OCI-LY7 (cell line): ENCODE data around the gene KAZN. TPM values are rescaled to one million over a fixed set of nuclear protein-coding genes. Genes with fewer than 3 reads are reported as not detected.

ENCODE experiments used
- BruUV-seq: library from RNA; stranded (reverse); fragments of 400-500 nt; replicated peaks from 2 replicates; lab custom pipeline; 2021; lab: Mats Ljungman, UMichigan
- CTCF ChIA-PET: fragments of 300-600 bp; sonication (Branson Sonifier 250); formaldehyde crosslinking; loops from one replicate; lab custom pipeline; 2022; ENCODE audit warnings: antibody characterized with exemption; ENCODE audit not compliant: unreplicated experiment; lab: Charles Lee
- POLR2A ChIA-PET: fragments of 300-600 bp; sonication (Branson Sonifier 250); formaldehyde crosslinking; loops from one replicate; lab custom pipeline; 2022; ENCODE audit warnings: antibody characterized with exemption; lab: Charles Lee
- DNase-seq: peaks from one replicate; pipeline ENCODE4 v3.0.0-alpha.2; 2015; ENCODE audit warnings: low spot score
- H2AFZ ChIP-seq: fragments of 200-600 bp; sonication (generic), shearing (Covaris generic); 2 replicates; pipeline ENCODE4 v1.6.1; 2014; ENCODE audit warnings: mild to moderate bottlenecking, antibody characterized with exemption, low read length, moderate library complexity
- H3K27ac ChIP-seq: fragments of 200-600 bp; sonication (generic); 2 replicates; pipeline ENCODE4 v1.5.1; 2014; ENCODE audit warnings: mixed run types, low read depth, mild to moderate bottlenecking, moderate library complexity, low read length, inconsistent platforms; ENCODE audit not compliant: poor library complexity, severe bottlenecking
- H3K36me3 ChIP-seq: fragments of 200-600 bp; sonication (generic); 2 replicates; pipeline ENCODE4 v1.6.1; 2014; ENCODE audit warnings: mild to moderate bottlenecking, antibody characterized with exemption, low read length, moderate library complexity, mixed read lengths; ENCODE audit not compliant: insufficient read depth
- H3K4me1 ChIP-seq: fragments of 200-600 bp; sonication (generic); 2 replicates; pipeline ENCODE4 v1.5.1; 2014; ENCODE audit warnings: mild to moderate bottlenecking, low read length; ENCODE audit not compliant: insufficient read depth, poor library complexity, severe bottlenecking
- H3K4me2 ChIP-seq: fragments of 200-600 bp; sonication (generic); 2 replicates; pipeline ENCODE4 v1.6.1; 2014; ENCODE audit warnings: mild to moderate bottlenecking, low read length
- H3K4me3 ChIP-seq: fragments of 200-600 bp; sonication (generic); 2 replicates; pipeline ENCODE4 v1.5.1; 2014; ENCODE audit warnings: mild to moderate bottlenecking, low read depth, low read length; ENCODE audit not compliant: poor library complexity, severe bottlenecking
- H3K79me2 ChIP-seq: fragments of 200-600 bp; sonication (generic); 2 replicates; pipeline ENCODE4 v1.6.1; 2016; ENCODE audit warnings: low read depth, mild to moderate bottlenecking, low read length, moderate library complexity, mixed read lengths; ENCODE audit not compliant: insufficient read depth
- H3K9me2 ChIP-seq: fragments of 200-600 bp; sonication (generic); 2 replicates; pipeline ENCODE4 v1.6.1; 2016; ENCODE audit warnings: mild to moderate bottlenecking, low read length, mixed read lengths; ENCODE audit not compliant: insufficient read depth
- H3K9me3 ChIP-seq: fragments of 200-600 bp; sonication (generic); 2 replicates; pipeline ENCODE4 v1.6.1; 2014; ENCODE audit warnings: mild to moderate bottlenecking, mixed run types, low read length, mixed read lengths
- H4K20me1 ChIP-seq: fragments of 200-600 bp; sonication (generic); 2 replicates; pipeline ENCODE4 v1.6.1; 2014; ENCODE audit warnings: mild to moderate bottlenecking, antibody characterized with exemption, low read length, moderate library complexity, mixed read lengths; ENCODE audit not compliant: insufficient read depth
- CTCF ChIP-seq: fragments of 200-600 bp; sonication (generic); conservative IDR thresholded peaks from 2 replicates; pipeline ENCODE4 v1.5.1; 2014; ENCODE audit warnings: mild to moderate bottlenecking, antibody characterized with exemption, low read length, moderate library complexity, mixed read lengths
- EZH2phosphoT487 ChIP-seq: fragments of 200-600 bp; sonication (generic); IDR thresholded peaks from 2 replicates; pipeline ENCODE4 v1.6.1; 2018; ENCODE audit warnings: low read depth, borderline replicate concordance, mild to moderate bottlenecking, mixed run types, antibody characterized with exemption, low read length, moderate library complexity, mixed read lengths
- intact Hi-C: fragments of 100-400 bp; cut with micrococcal nuclease; formaldehyde crosslinking; loops from one replicate; pipeline ENCODE4 v1.10.0; 2022; ENCODE audit not compliant: unreplicated experiment
- total RNA-seq, 2 experiments: library from RNA; depleted of rRNA in 1 of 2; stranded (reverse); fragments of >200 nt in 1 of 2; shearing (Covaris generic) in 1 of 2; gene quantifications; 2 replicates each; pipeline ENCODE4 v1.2.3, GENCODE V29; 2014 to 2022

Gene KAZN
- total RNA-seq, 2 experiments from 2014 or later = 0.40 to 2.4 TPM

DNA sequence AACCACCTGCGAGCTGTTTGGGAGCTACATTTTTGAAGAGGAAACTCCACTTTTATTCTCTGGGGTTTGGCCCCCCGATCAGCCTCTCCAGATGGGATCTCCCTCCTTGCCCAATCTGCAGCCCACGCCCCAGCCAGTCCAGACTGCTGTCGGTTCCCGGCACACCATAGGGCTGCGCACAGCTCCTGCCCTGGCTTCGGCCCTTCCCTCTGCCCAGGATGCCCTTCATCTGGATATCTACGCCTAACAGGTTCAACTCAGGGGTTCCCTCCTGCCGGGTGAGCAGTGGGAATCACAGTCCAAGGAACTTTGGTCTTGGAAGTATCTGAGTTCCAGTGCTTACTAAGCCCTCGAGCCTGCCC lies 135.3 kb downstream of the KAZN start:
- no peaks in the 10 kb centered on the region for H3K9me3 ChIP-seq
- H2AFZ ChIP-seq = no peak overlapping the region
- no peaks in the 10 kb centered on the region for H3K9me2 ChIP-seq
- TF ChIP-seq EZH2phosphoT487 (no peak), CTCF (no peak)
- peak overlapping the region; percentile 80 for H3K4me2 ChIP-seq
- H3K79me2 ChIP-seq = peaks cover 72% of the 10 kb centered on the region
- no peak for DNase-seq
- peak overlapping the region; percentile 98 for H3K27ac ChIP-seq
- intact Hi-C loops = loop anchor here (2.0 kb wide), 1 partner anchor 129 kb away; no protein-coding TSS in a partner anchor
- no TSS peak for BruUV-seq
- no peaks in the 10 kb centered on the region for H4K20me1 ChIP-seq
- POLR2A ChIA-PET = interaction anchor here (0.9 kb wide), 1 partner anchor 61 kb away, joined by 3 read pairs; no protein-coding TSS in a partner anchor
- peaks cover 32% of the 10 kb centered on the region for H3K36me3 ChIP-seq
- peaks cover 55% of the 10 kb centered on the region for H3K4me1 ChIP-seq
- peak overlapping the region; percentile 93 for H3K4me3 ChIP-seq
- CTCF ChIA-PET = no interaction called here

DNA sequence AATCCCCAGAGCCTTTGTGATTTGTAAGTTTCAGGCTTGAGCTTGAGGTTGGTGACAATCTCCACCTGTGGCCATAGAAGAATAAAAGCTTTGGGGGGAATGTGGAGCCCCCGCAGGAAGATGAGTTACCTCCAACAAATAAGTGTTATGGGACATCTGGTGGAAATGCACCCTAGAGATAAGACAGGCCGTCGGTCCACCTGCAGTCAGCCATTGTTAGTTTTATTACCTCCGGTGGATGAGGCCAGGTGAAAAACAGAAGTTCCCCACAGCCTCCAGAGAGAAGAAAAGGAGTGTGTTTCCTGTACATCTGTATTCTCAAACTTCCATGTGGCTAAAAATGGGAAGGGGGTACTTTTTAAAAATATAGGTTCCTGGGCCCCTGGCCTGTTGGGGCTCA lies 137.4 kb downstream of the KAZN start:
- TF ChIP-seq EZH2phosphoT487 = no peak
- TF ChIP-seq CTCF = peak; percentile 36
- CTCF ChIA-PET = no interaction called here
- peak overlapping the region; percentile 93 for H3K4me3 ChIP-seq
- H3K4me2 ChIP-seq = peak overlapping the region; percentile 80
- peaks cover 55% of the 10 kb centered on the region for H3K79me2 ChIP-seq
- peaks cover 14% of the 10 kb centered on the region for H3K36me3 ChIP-seq
- no TSS peak for BruUV-seq
- H2AFZ ChIP-seq = peak overlapping the region; percentile 11; the same call in 1 of the 2 replicates
- no peaks in the 10 kb centered on the region for H3K9me2 ChIP-seq
- no peaks in the 10 kb centered on the region for H4K20me1 ChIP-seq
- peak; percentile 92 for DNase-seq
- POLR2A ChIA-PET = interaction anchor here (0.6 to 1.9 kb wide), 4 partner anchors 12 to 1115 kb away, joined by 3 to 6 read pairs (median 4); no protein-coding TSS in a partner anchor
- intact Hi-C loops = loop anchor here (1.0 to 5.0 kb wide), 3 partner anchors 62 to 484 kb away; no protein-coding TSS in a partner anchor
- peaks cover 69% of the 10 kb centered on the region for H3K4me1 ChIP-seq
- peak overlapping the region; percentile 98 for H3K27ac ChIP-seq
- no peaks in the 10 kb centered on the region for H3K9me3 ChIP-seq

- Histone ChIP-seq H3K36me3 (no peaks in the 10 kb centered on the region; the same call in 1 of the 2 replicates), H3K4me3 (peak overlapping the region; percentile 37), H3K4me2 (peak overlapping the region; percentile 61), H3K79me2 (peaks cover 37% of the 10 kb centered on the region), H3K4me1 (peaks cover 69% of the 10 kb centered on the region), H3K9me2 (no peaks in the 10 kb centered on the region), H3K9me3 (no peaks in the 10 kb centered on the region), H2AFZ (no peak overlapping the region; the same call in 1 of the 2 replicates), H3K27ac (peak overlapping the region; percentile 98), H4K20me1 (no peaks in the 10 kb centered on the region)
- TF ChIP-seq EZH2phosphoT487 (no peak), CTCF (no peak)
- ChIA-PET POLR2A (interaction anchor here (0.8 to 2.3 kb wide), 4 partner anchors 25 to 86 kb away, joined by 3 to 9 read pairs (median 4); no protein-coding TSS in a partner anchor), CTCF (no interaction called here)
- intact Hi-C loops = loop anchor here (5.0 kb wide), 2 partner anchors 370 to 485 kb away; no protein-coding TSS in a partner anchor
- DNase-seq = peak; percentile 86
- BruUV-seq = no TSS peak
Observed at GRCh38 chr1:14737561-14738094, 139.1 kb downstream of the KAZN start.
